ENCODE measurements around the gene PCDH15.

- TF ChIP-seq POLR2A (IDR thresholded peaks at IDR 0.05) (no peak), CTCF (IDR thresholded peaks at IDR 0.05 in 4 of 5, conservative IDR thresholded peaks at IDR 0.05 in 1 of 5) (no peak)
These were observed 269.7 kb downstream of the PCDH15 start for GRCh38 chr10:54531296-54531695.
